Measurements from ENCODE around the gene TP53BP1.

GRCh38 chr15:43510200-43511011, 17.4 kb upstream of the TP53BP1 start:
- TF ChIP-seq CTCF (conservative IDR thresholded peaks at IDR 0.05) = no peak; the same call in 1 of the 2 replicates
- TF ChIP-seq ZFX (IDR thresholded peaks at IDR 0.05) = no peak
